22Rv1 (cell line): ENCODE results near the gene DAGLA.

ENCODE experiments used
- H3K27ac ChIP-seq: fragments of 450-650 bp; 2 replicates; pipeline ENCODE4 v1.5.1; 2017
- CTCF ChIP-seq: fragments of 450-650 bp; IDR thresholded peaks from 2 replicates; pipeline ENCODE4 v1.5.1; 2017; ENCODE audit warnings: mild to moderate bottlenecking
- ZFX ChIP-seq: fragments of 450-650 bp; IDR thresholded peaks from 2 replicates; pipeline ENCODE4 v1.6.1; 2017; ENCODE audit warnings: antibody characterized with exemption, borderline replicate concordance

Gene DAGLA

DNA sequence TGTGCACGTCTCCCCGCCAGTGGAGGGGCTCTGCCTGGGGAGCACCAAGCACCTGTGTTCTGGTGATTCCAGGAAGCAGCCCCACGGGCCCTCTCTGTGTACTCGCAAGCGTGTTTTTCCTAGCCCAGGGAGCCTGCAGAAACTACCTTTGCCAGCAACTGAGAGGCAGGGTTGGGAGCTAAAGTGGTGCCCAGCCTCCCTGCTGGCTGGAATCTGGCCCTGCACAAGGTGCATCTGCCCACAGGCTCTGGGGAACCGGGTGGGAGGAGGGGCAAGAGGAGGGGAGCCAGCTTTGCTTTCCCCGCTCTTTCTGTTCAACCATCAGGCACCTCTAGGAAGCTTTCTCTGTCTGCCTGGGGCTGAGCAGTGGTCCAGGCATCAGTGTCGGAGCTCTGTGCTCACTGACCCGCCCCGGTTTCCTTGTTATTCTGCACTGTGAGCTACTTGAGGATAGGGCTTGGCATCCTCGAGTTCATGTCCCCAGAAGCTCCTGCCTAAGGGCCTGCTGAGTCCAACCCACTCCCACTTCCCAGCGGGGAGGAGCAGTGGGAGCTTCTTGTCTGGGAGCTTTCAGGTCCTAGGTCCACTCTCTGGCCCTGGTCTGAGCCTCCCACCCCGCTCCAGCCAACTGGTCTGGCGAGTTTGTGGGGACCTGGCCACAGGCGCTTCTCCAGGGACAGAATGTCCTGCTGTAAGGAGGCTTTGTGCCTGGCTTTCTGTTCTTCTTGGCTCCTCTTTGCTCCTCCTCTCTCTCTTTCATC, 14.9 kb downstream of the DAGLA start:
- TF ChIP-seq CTCF: no peak
- no peak for TF ChIP-seq ZFX
- H3K27ac ChIP-seq: no peak overlapping the region

- H3K27ac ChIP-seq: no peak overlapping the region
- no peak for TF ChIP-seq ZFX
- TF ChIP-seq CTCF: no peak
These were observed 15.7 kb downstream of the DAGLA start for GRCh38 chr11:61695917-61696316.

DNA sequence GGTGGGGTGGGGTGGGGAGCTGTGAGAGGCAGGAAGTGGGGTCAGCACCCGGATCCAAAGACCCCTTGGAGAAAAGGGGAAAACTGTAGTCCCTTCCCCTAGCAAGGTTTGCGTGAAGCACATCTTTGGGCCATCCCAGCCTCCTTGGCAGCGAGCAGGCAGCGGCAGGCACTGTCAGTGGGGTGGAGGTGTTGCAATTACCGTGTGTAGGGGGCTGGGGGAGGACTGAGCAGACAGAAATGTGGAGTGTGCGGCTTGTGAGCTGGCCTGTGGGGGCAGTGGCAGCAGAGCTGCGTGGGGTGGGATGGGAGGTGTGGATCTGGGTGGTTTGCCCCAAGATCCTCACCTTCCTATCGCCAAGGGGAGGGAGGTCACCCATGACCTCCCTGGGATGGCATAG, 16.4 kb downstream of the DAGLA start:
- TF ChIP-seq CTCF (no peak), ZFX (no peak)
- H3K27ac ChIP-seq: no peak overlapping the region

- TF ChIP-seq CTCF (no peak), ZFX (no peak)
- H3K27ac ChIP-seq: no peak overlapping the region
These were observed 16.9 kb downstream of the DAGLA start for GRCh38 chr11:61697078-61697502.

DNA sequence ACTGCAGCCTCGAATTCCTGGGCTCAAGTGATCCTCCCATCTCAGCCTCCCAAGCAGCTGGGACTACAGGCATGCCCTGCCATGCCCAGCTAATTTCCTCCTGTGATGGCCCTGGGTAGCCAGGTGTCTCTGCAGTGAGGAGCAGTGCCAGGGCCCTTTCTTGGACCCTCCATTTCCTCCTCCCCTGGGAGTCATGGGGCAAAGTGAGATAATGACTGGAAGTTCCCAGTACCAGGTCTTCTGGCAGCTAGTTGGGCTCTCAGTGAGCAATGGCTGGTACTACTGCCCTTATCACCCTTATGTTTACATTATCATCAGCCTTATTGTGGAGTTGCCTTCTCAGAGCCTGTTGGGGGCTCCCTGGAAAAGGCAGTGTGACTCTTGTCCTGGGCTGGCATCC, 17.6 kb downstream of the DAGLA start:
- TF ChIP-seq CTCF: no peak
- no peak for TF ChIP-seq ZFX
- no peak overlapping the region for H3K27ac ChIP-seq

GRCh38 chr11:61698173-61698948, 18.2 kb downstream of the DAGLA start:
- H3K27ac ChIP-seq: no peak overlapping the region
- TF ChIP-seq ZFX (no peak), CTCF (no peak)

DNA sequence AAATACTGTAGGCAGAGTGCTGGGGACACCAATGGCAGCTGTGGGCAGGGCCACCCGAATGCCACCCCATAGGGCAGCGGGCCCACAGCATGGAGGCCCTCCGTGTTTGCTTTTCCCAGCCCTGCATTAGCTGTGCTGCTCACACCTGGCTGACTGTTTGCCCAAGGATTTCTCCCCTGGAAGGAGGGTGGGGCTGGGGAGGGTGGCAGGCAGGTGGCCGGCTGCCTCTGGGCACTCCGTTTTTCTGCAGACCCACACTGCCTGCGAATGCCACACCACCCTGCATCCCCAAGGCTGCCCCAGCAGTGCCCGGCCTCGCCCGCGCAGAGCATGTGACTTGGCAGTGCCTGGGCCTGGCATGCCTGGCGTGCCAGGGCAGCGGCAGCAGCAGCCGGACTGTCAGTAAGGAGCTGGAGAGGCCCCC, 19.6 kb downstream of the DAGLA start:
- no peak overlapping the region for H3K27ac ChIP-seq
- TF ChIP-seq ZFX: no peak
- TF ChIP-seq CTCF: no peak
